ENCODE results near the gene NMNAT2. TPM values are rescaled to one million over a fixed set of nuclear protein-coding genes. Genes with fewer than 3 reads are reported as not detected.

NMNAT2 gene
- total RNA-seq, 1 donor from 2014 or later = not detected

- H3K36me3 Mint-ChIP-seq (ENCODE audit: low read depth) = no peaks in the 10 kb centered on the region
- no peak overlapping the region for H3K4me3 Mint-ChIP-seq (ENCODE audit: low read depth)
- H3K27ac Mint-ChIP-seq = no peak overlapping the region
- no peaks in the 10 kb centered on the region for H3K4me1 Mint-ChIP-seq (ENCODE audit: low read depth)
- intact Hi-C loops (cut with micrococcal nuclease) = no loop called here
- peaks cover 6% of the 10 kb centered on the region for H3K27me3 Mint-ChIP-seq (ENCODE audit: low read depth)
- no peaks in the 10 kb centered on the region for H3K9me3 Mint-ChIP-seq
- DNase-seq (ENCODE audit: low spot score) = no peak
Observed at GRCh38 chr1:183239220-183239742, 178.9 kb downstream of the NMNAT2 start.

- intact Hi-C loops (cut with micrococcal nuclease) = no loop called here
- DNase-seq (ENCODE audit: low spot score) = no peak
- Mint-ChIP-seq H3K9me3 (no peaks in the 10 kb centered on the region), H3K27ac (no peak overlapping the region), H3K4me3 (ENCODE audit: low read depth) (no peak overlapping the region), H3K4me1 (ENCODE audit: low read depth) (no peaks in the 10 kb centered on the region), H3K36me3 (ENCODE audit: low read depth) (no peaks in the 10 kb centered on the region), H3K27me3 (ENCODE audit: low read depth) (peaks cover 4% of the 10 kb centered on the region)
Observed at GRCh38 chr1:183238071-183238470, 180.1 kb downstream of the NMNAT2 start.

GRCh38 chr1:183237046-183237445 lies 181.1 kb downstream of the NMNAT2 start:
- Mint-ChIP-seq H3K27me3 (ENCODE audit: low read depth) (peaks cover 3% of the 10 kb centered on the region), H3K4me1 (ENCODE audit: low read depth) (no peaks in the 10 kb centered on the region), H3K9me3 (no peaks in the 10 kb centered on the region), H3K27ac (no peak overlapping the region), H3K36me3 (ENCODE audit: low read depth) (no peaks in the 10 kb centered on the region), H3K4me3 (ENCODE audit: low read depth) (no peak overlapping the region)
- intact Hi-C loops (cut with micrococcal nuclease) = no loop called here
- DNase-seq (ENCODE audit: low spot score) = no peak

- H3K36me3 Mint-ChIP-seq (ENCODE audit: low read depth) = no peaks in the 10 kb centered on the region
- no peak overlapping the region for H3K27ac Mint-ChIP-seq
- no peak for DNase-seq (ENCODE audit: low spot score)
- H3K4me3 Mint-ChIP-seq (ENCODE audit: low read depth) = no peak overlapping the region
- H3K9me3 Mint-ChIP-seq = no peaks in the 10 kb centered on the region
- H3K4me1 Mint-ChIP-seq (ENCODE audit: low read depth) = no peaks in the 10 kb centered on the region
- intact Hi-C loops (cut with micrococcal nuclease) = no loop called here
- peaks cover 2% of the 10 kb centered on the region for H3K27me3 Mint-ChIP-seq (ENCODE audit: low read depth)
Observed at GRCh38 chr1:183236158-183236725, 181.9 kb downstream of the NMNAT2 start.

- Mint-ChIP-seq H3K9me3 (no peaks in the 10 kb centered on the region), H3K36me3 (ENCODE audit: low read depth) (no peaks in the 10 kb centered on the region), H3K4me1 (ENCODE audit: low read depth) (no peaks in the 10 kb centered on the region), H3K27me3 (ENCODE audit: low read depth) (peaks cover under 1% of the 10 kb centered on the region), H3K27ac (no peak overlapping the region), H3K4me3 (ENCODE audit: low read depth) (no peak overlapping the region)
- no peak for DNase-seq (ENCODE audit: low spot score)
- intact Hi-C loops (cut with micrococcal nuclease) = no loop called here
Observed at GRCh38 chr1:183235503-183235902, 182.7 kb downstream of the NMNAT2 start.

- no peaks in the 10 kb centered on the region for H3K9me3 Mint-ChIP-seq
- no peaks in the 10 kb centered on the region for H3K36me3 Mint-ChIP-seq (ENCODE audit: low read depth)
- H3K4me1 Mint-ChIP-seq (ENCODE audit: low read depth) = no peaks in the 10 kb centered on the region
- DNase-seq (ENCODE audit: low spot score) = no peak
- H3K27ac Mint-ChIP-seq = no peak overlapping the region
- H3K4me3 Mint-ChIP-seq (ENCODE audit: low read depth) = no peak overlapping the region
- H3K27me3 Mint-ChIP-seq (ENCODE audit: low read depth) = no peaks in the 10 kb centered on the region
- intact Hi-C loops (cut with micrococcal nuclease) = no loop called here
Observed at GRCh38 chr1:183234660-183235476, 183.3 kb downstream of the NMNAT2 start.

GRCh38 chr1:183233113-183233512 lies 185.1 kb downstream of the NMNAT2 start:
- Mint-ChIP-seq H3K27me3 (ENCODE audit: low read depth) (no peaks in the 10 kb centered on the region), H3K27ac (no peak overlapping the region), H3K4me1 (ENCODE audit: low read depth) (no peaks in the 10 kb centered on the region), H3K4me3 (ENCODE audit: low read depth) (no peak overlapping the region), H3K9me3 (no peaks in the 10 kb centered on the region), H3K36me3 (ENCODE audit: low read depth) (no peaks in the 10 kb centered on the region)
- DNase-seq (ENCODE audit: low spot score) = no peak
- intact Hi-C loops (cut with micrococcal nuclease) = no loop called here

GRCh38 chr1:183231545-183231944 lies 186.6 kb downstream of the NMNAT2 start:
- intact Hi-C loops (cut with micrococcal nuclease) = no loop called here
- Mint-ChIP-seq H3K27ac (no peak overlapping the region), H3K36me3 (ENCODE audit: low read depth) (no peaks in the 10 kb centered on the region), H3K4me3 (ENCODE audit: low read depth) (no peak overlapping the region), H3K9me3 (no peaks in the 10 kb centered on the region), H3K27me3 (ENCODE audit: low read depth) (peaks cover 2% of the 10 kb centered on the region), H3K4me1 (ENCODE audit: low read depth) (peaks cover 5% of the 10 kb centered on the region)
- no peak for DNase-seq (ENCODE audit: low spot score)

- no peak overlapping the region for H3K4me3 Mint-ChIP-seq (ENCODE audit: low read depth)
Observed at GRCh38 chr1:183230413-183230812, 187.8 kb downstream of the NMNAT2 start.

GRCh38 chr1:183228347-183229220 lies 189.6 kb downstream of the NMNAT2 start:
- Mint-ChIP-seq H3K9me3 (no peaks in the 10 kb centered on the region), H3K4me3 (ENCODE audit: low read depth) (no peak overlapping the region), H3K36me3 (ENCODE audit: low read depth) (no peaks in the 10 kb centered on the region), H3K27ac (no peak overlapping the region), H3K27me3 (ENCODE audit: low read depth) (peaks cover 2% of the 10 kb centered on the region), H3K4me1 (ENCODE audit: low read depth) (peaks cover 5% of the 10 kb centered on the region)
- intact Hi-C loops (cut with micrococcal nuclease) = no loop called here
- DNase-seq (ENCODE audit: low spot score) = no peak

More at GRCh38 chr1:183230413-183230812, 187.8 kb downstream of the NMNAT2 start:
- no peak for DNase-seq (ENCODE audit: low spot score)
- H3K9me3 Mint-ChIP-seq = no peaks in the 10 kb centered on the region
- peaks cover 5% of the 10 kb centered on the region for H3K4me1 Mint-ChIP-seq (ENCODE audit: low read depth)
- no peaks in the 10 kb centered on the region for H3K36me3 Mint-ChIP-seq (ENCODE audit: low read depth)
- intact Hi-C loops (cut with micrococcal nuclease) = no loop called here
- no peak overlapping the region for H3K27ac Mint-ChIP-seq
- peaks cover 2% of the 10 kb centered on the region for H3K27me3 Mint-ChIP-seq (ENCODE audit: low read depth)

- Mint-ChIP-seq H3K4me3 (ENCODE audit: low read depth) (no peak overlapping the region), H3K4me1 (ENCODE audit: low read depth) (peaks cover 5% of the 10 kb centered on the region), H3K27me3 (ENCODE audit: low read depth) (peaks cover 2% of the 10 kb centered on the region), H3K9me3 (no peaks in the 10 kb centered on the region), H3K36me3 (ENCODE audit: low read depth) (no peaks in the 10 kb centered on the region), H3K27ac (no peak overlapping the region)
- intact Hi-C loops (cut with micrococcal nuclease) = no loop called here
- DNase-seq (ENCODE audit: low spot score) = peak; percentile 15
Observed at GRCh38 chr1:183227422-183228346, 190.5 kb downstream of the NMNAT2 start.

- peaks cover 5% of the 10 kb centered on the region for H3K4me1 Mint-ChIP-seq (ENCODE audit: low read depth)
- no peak overlapping the region for H3K27ac Mint-ChIP-seq
- no peak overlapping the region for H3K4me3 Mint-ChIP-seq (ENCODE audit: low read depth)
- intact Hi-C loops (cut with micrococcal nuclease) = no loop called here
- no peaks in the 10 kb centered on the region for H3K9me3 Mint-ChIP-seq
- peaks cover 2% of the 10 kb centered on the region for H3K27me3 Mint-ChIP-seq (ENCODE audit: low read depth)
- no peaks in the 10 kb centered on the region for H3K36me3 Mint-ChIP-seq (ENCODE audit: low read depth)
- no peak for DNase-seq (ENCODE audit: low spot score)
Observed at GRCh38 chr1:183226963-183227362, 191.2 kb downstream of the NMNAT2 start.
